Fibroblast of lung (primary cell): ENCODE results near the gene TCP1. TPM values are rescaled to one million over a fixed set of nuclear protein-coding genes. Genes with fewer than 3 reads are reported as not detected.

Experiments used
- DNase-seq, 2 donors: peaks; one replicate each; pipeline versions ENCODE4 v3.0.0 to v3.0.0-alpha.2; 2010; ENCODE audit warnings: low read depth in 2 of 2
- H2AFZ ChIP-seq: 2 replicates; pipeline ENCODE4 v1.5.1; 2012; ENCODE audit warnings: low read length, control low read depth, inconsistent platforms
- H3K27ac ChIP-seq: 2 replicates; pipeline ENCODE4 v1.5.1; 2011; ENCODE audit warnings: low read length, control low read depth; ENCODE audit not compliant: insufficient read depth
- H3K27me3 ChIP-seq: 2 replicates; pipeline ENCODE4 v1.5.1; 2011; ENCODE audit warnings: mild to moderate bottlenecking, low read length; ENCODE audit not compliant: control insufficient read depth, insufficient read depth
- H3K36me3 ChIP-seq: 2 replicates; pipeline ENCODE4 v1.5.1; 2011; ENCODE audit warnings: low read length; ENCODE audit not compliant: control insufficient read depth, insufficient read depth
- H3K4me1 ChIP-seq: 2 replicates; pipeline ENCODE4 v1.5.1; 2011; ENCODE audit warnings: low read length; ENCODE audit not compliant: control insufficient read depth, insufficient read depth; ENCODE audit errors: extremely low read depth
- H3K4me2 ChIP-seq: 2 replicates; pipeline ENCODE4 v1.5.1; 2011; ENCODE audit warnings: low read length, control low read depth; ENCODE audit not compliant: insufficient read depth; ENCODE audit errors: extremely low read depth
- H3K4me3 ChIP-seq, 4 experiments: fragments of 200-600 bp in 1 of 4; sonication (generic) in 1 of 4; replicated peaks in 1 of 4; 2 replicates each; pipeline ENCODE4 v1.5.1; 2011 to 2016; ENCODE audit warnings: low read length in 4 of 4, low read depth in 3 of 4, mild to moderate bottlenecking in 3 of 4, control low read depth in 2 of 4, inconsistent platforms in 1 of 4, mixed read lengths in 1 of 4; ENCODE audit not compliant: insufficient read depth in 1 of 4; ENCODE audit errors: control extremely low read depth in 1 of 4
- H3K79me2 ChIP-seq: 2 replicates; pipeline ENCODE4 v1.5.1; 2012; ENCODE audit warnings: mild to moderate bottlenecking, low read length, inconsistent platforms; ENCODE audit not compliant: control insufficient read depth, insufficient read depth
- H3K9ac ChIP-seq: 2 replicates; pipeline ENCODE4 v1.5.1; 2011; ENCODE audit warnings: mild to moderate bottlenecking, low read length, control low read depth; ENCODE audit not compliant: insufficient read depth
- H3K9me3 ChIP-seq: 2 replicates; pipeline ENCODE4 v1.5.1; 2012; ENCODE audit warnings: low read depth, low read length; ENCODE audit not compliant: control insufficient read depth, insufficient read depth
- H4K20me1 ChIP-seq: 2 replicates; pipeline ENCODE4 v1.5.1; 2011; ENCODE audit warnings: low read length; ENCODE audit not compliant: control insufficient read depth, insufficient read depth; ENCODE audit errors: extremely low read depth
- EZH2 ChIP-seq: IDR thresholded peaks from 2 replicates; pipeline ENCODE4 v1.5.1; 2012; ENCODE audit warnings: low read length, control low read depth, mild to moderate bottlenecking; ENCODE audit errors: missing control alignments
- polyA plus RNA-seq, 2 donors: library from polyadenylated mRNA; depleted of rRNA in 1 of 2; stranded (reverse) in 1 of 2; unstranded in 1 of 2; fragments of >200 nt; gene quantifications; 2 replicates each; pipeline ENCODE4 v1.2.1, GENCODE V29; 2011 to 2012; ENCODE audit warnings: missing spikeins in 1 of 2
- total RNA-seq: library from RNA; depleted of rRNA; stranded (reverse); fragments of >200 nt; gene quantifications from 2 replicates; pipeline ENCODE4 v1.2.1, GENCODE V29; 2014
- TF ChIP-seq, protein P1 (sequence below), 2 donors: IDR thresholded peaks in 1 of 2; conservative IDR thresholded peaks in 1 of 2; 1 replicate in 1 of 2; 2 replicates in 1 of 2; pipeline ENCODE4 v1.5.1; 2011 to 2012; ENCODE audit warnings: low read length in 2 of 2, control low read depth in 1 of 2, inconsistent platforms in 1 of 2, low read depth in 1 of 2, mild to moderate bottlenecking in 1 of 2

The TCP1 gene
- total and polyA plus RNA-seq, 2 donors (not counting 1 experiment from before 2014, with no cell fraction given) = 142 to 231 TPM

DNA sequence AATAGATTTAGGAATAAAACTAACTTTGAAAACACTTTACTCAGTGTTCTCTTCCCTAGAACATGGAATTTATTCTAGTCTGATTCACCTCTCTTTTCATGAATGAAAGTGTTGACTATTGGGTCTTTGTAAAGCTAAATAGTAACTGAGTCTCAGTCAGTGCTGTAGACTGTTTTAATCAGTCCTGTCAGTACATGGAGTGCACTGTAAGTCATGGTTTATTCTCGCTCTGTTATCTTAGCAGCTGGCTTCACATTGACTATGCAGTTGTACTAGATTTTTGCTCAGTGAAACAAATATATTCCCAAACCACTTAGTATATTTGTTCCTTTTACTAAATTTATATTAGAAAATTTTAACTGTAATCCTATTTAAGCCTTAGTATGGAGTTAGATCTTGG lies 42.6 kb downstream of the TCP1 start:
- peaks cover 9% of the 10 kb centered on the region for H3K79me2 ChIP-seq

DNA sequence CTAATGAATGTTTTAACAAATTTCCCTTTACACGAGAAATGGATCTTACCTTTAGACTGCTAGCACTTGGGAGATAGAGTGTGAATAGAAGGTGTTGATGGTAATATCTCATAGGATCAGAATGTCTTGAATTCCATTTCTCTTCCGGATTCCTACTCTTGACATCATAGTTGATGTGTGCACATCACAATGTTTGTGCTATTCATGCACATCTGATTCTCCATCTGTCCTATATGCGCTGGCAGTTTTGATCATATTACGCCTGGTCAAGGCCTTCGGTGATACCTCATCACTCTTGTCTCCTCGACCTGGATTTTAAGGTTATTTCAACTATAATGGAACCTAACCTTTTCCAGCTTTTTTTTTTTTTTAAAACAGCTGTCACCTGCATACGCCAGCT lies 44.3 kb downstream of the TCP1 start:
- no peak for TF ChIP-seq EZH2
- TF ChIP-seq, protein P1, sequence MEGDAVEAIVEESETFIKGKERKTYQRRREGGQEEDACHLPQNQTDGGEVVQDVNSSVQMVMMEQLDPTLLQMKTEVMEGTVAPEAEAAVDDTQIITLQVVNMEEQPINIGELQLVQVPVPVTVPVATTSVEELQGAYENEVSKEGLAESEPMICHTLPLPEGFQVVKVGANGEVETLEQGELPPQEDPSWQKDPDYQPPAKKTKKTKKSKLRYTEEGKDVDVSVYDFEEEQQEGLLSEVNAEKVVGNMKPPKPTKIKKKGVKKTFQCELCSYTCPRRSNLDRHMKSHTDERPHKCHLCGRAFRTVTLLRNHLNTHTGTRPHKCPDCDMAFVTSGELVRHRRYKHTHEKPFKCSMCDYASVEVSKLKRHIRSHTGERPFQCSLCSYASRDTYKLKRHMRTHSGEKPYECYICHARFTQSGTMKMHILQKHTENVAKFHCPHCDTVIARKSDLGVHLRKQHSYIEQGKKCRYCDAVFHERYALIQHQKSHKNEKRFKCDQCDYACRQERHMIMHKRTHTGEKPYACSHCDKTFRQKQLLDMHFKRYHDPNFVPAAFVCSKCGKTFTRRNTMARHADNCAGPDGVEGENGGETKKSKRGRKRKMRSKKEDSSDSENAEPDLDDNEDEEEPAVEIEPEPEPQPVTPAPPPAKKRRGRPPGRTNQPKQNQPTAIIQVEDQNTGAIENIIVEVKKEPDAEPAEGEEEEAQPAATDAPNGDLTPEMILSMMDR (conservative IDR thresholded peaks at IDR 0.05 in 1 of 2, IDR thresholded peaks at IDR 0.05 in 1 of 2; ENCODE audit: low read depth in 1 of 2, low read length in 2 of 2) = no peak
- DNase-seq = no peak
- Histone ChIP-seq H3K27me3 (no peaks in the 10 kb centered on the region), H3K4me1 (no peaks in the 10 kb centered on the region), H3K9me3 (no peaks in the 10 kb centered on the region), H3K4me3 (no peak overlapping the region), H4K20me1 (no peaks in the 10 kb centered on the region), H3K4me2 (no peak overlapping the region), H3K27ac (no peak overlapping the region), H3K9ac (no peak overlapping the region), H3K36me3 (peaks cover 8% of the 10 kb centered on the region), H2AFZ (no peak overlapping the region), H3K79me2 (peaks cover 20% of the 10 kb centered on the region)

More for the DNA sequence above, 42.6 kb downstream of the TCP1 start:
- H3K36me3 ChIP-seq = peaks cover 11% of the 10 kb centered on the region
- no peak overlapping the region for H2AFZ ChIP-seq
- no peaks in the 10 kb centered on the region for H3K27me3 ChIP-seq
- no peaks in the 10 kb centered on the region for H3K4me1 ChIP-seq
- TF ChIP-seq, protein P1 (conservative IDR thresholded peaks at IDR 0.05 in 1 of 2, IDR thresholded peaks at IDR 0.05 in 1 of 2; ENCODE audit: low read depth in 1 of 2, low read length in 2 of 2) = no peak
- TF ChIP-seq EZH2 = no peak
- no peaks in the 10 kb centered on the region for H4K20me1 ChIP-seq
- no peaks in the 10 kb centered on the region for H3K9me3 ChIP-seq
- no peak overlapping the region for H3K4me3 ChIP-seq
- H3K4me2 ChIP-seq = no peak overlapping the region
- no peak for DNase-seq
- H3K27ac ChIP-seq = no peak overlapping the region
- H3K9ac ChIP-seq = no peak overlapping the region

DNA sequence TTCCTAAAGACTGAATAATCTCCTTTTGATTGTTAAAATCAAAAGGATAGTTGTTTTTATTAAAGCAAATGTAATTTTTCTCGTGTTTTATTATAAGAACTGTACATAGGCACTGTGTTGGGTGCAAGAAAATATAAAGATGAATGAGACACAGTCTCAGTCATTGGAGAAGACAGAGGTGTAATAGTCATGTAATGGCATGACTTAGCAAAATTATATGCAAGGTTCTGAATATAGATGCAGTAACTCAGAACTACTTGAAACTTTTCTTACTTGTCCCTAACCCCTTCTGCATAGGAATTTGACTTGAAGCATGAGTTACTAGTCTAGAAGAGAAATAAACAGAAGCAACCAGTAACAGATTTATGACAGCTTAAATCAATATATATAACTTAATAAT lies 47.2 kb downstream of the TCP1 start:
- H3K36me3 ChIP-seq = peaks cover 11% of the 10 kb centered on the region

More for the DNA sequence above, 47.2 kb downstream of the TCP1 start:
- no peak for DNase-seq
- H3K27me3 ChIP-seq = no peaks in the 10 kb centered on the region
- no peak overlapping the region for H2AFZ ChIP-seq
- H3K4me3 ChIP-seq = no peak overlapping the region
- peaks cover 43% of the 10 kb centered on the region for H3K79me2 ChIP-seq
- no peaks in the 10 kb centered on the region for H4K20me1 ChIP-seq
- H3K9ac ChIP-seq = no peak overlapping the region
- TF ChIP-seq, protein P1 (conservative IDR thresholded peaks at IDR 0.05 in 1 of 2, IDR thresholded peaks at IDR 0.05 in 1 of 2; ENCODE audit: low read depth in 1 of 2, low read length in 2 of 2) = no peak
- no peak for TF ChIP-seq EZH2
- no peaks in the 10 kb centered on the region for H3K4me1 ChIP-seq
- no peak overlapping the region for H3K4me2 ChIP-seq
- no peak overlapping the region for H3K27ac ChIP-seq
- H3K9me3 ChIP-seq = no peaks in the 10 kb centered on the region
